ENCODE data around the gene CAPN11. TPM values are rescaled to one million over a fixed set of nuclear protein-coding genes. Genes with fewer than 3 reads are reported as not detected.
"Not testable (repeated sequence)": the region's sequence is repeated elsewhere in the genome, so short reads cannot be mapped to it uniquely, and the experiment has no call there.

Gene CAPN11
- total RNA-seq, 1 experiment from 2014 or later: not detected

GRCh38 chr6:44180886-44181285 lies 22.3 kb downstream of the CAPN11 start:
- no peak overlapping the region for H3K9ac ChIP-seq (ENCODE audit: low read length)
- POLR2A ChIA-PET: no interaction called here
- H3K4me3 ChIP-seq (replicated peaks in 1 of 2; ENCODE audit: low read depth in 1 of 2, low read length in 2 of 2): no peak overlapping the region
- peaks cover 0 to 11% of the 10 kb centered on the region in 2 experiments; a peak in 1 of 4 replicates for H3K4me1 ChIP-seq (ENCODE audit: control insufficient read depth in 1 of 2, insufficient read depth in 2 of 2, low read length in 2 of 2)
- no peaks in the 10 kb centered on the region for H3K27me3 ChIP-seq (ENCODE audit: insufficient read depth, low read length)
- H3K79me2 ChIP-seq (ENCODE audit: insufficient read depth, low read length): no peaks in the 10 kb centered on the region
- TF ChIP-seq FOSL1 (IDR thresholded peaks at IDR 0.05; ENCODE audit: low read depth) (no peak), SRF (IDR thresholded peaks at IDR 0.05; ENCODE audit: low read depth) (no peak), POLR2AphosphoS5 (IDR thresholded peaks at IDR 0.05; ENCODE audit: low read depth, low read length) (no peak), RAD21 (IDR thresholded peaks at IDR 0.05; ENCODE audit: low read depth) (no peak), MAX (IDR thresholded peaks at IDR 0.05) (no peak), CBX3 (IDR thresholded peaks at IDR 0.05; ENCODE audit: low read depth) (no peak), ZFX (IDR thresholded peaks at IDR 0.05) (no peak), ELF1 (IDR thresholded peaks at IDR 0.05; ENCODE audit: borderline replicate concordance, low read depth) (no peak), ZBTB33 (IDR thresholded peaks at IDR 0.05; ENCODE audit: extremely low read depth, insufficient replicate concordance, low read length) (no peak), EZH2phosphoT487 (IDR thresholded peaks at IDR 0.05; ENCODE audit: borderline replicate concordance) (no peak)
- TF ChIP-seq, protein P1, sequence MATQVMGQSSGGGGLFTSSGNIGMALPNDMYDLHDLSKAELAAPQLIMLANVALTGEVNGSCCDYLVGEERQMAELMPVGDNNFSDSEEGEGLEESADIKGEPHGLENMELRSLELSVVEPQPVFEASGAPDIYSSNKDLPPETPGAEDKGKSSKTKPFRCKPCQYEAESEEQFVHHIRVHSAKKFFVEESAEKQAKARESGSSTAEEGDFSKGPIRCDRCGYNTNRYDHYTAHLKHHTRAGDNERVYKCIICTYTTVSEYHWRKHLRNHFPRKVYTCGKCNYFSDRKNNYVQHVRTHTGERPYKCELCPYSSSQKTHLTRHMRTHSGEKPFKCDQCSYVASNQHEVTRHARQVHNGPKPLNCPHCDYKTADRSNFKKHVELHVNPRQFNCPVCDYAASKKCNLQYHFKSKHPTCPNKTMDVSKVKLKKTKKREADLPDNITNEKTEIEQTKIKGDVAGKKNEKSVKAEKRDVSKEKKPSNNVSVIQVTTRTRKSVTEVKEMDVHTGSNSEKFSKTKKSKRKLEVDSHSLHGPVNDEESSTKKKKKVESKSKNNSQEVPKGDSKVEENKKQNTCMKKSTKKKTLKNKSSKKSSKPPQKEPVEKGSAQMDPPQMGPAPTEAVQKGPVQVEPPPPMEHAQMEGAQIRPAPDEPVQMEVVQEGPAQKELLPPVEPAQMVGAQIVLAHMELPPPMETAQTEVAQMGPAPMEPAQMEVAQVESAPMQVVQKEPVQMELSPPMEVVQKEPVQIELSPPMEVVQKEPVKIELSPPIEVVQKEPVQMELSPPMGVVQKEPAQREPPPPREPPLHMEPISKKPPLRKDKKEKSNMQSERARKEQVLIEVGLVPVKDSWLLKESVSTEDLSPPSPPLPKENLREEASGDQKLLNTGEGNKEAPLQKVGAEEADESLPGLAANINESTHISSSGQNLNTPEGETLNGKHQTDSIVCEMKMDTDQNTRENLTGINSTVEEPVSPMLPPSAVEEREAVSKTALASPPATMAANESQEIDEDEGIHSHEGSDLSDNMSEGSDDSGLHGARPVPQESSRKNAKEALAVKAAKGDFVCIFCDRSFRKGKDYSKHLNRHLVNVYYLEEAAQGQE (IDR thresholded peaks at IDR 0.05; ENCODE audit: low read depth): no peak
- TF ChIP-seq, protein P2, sequence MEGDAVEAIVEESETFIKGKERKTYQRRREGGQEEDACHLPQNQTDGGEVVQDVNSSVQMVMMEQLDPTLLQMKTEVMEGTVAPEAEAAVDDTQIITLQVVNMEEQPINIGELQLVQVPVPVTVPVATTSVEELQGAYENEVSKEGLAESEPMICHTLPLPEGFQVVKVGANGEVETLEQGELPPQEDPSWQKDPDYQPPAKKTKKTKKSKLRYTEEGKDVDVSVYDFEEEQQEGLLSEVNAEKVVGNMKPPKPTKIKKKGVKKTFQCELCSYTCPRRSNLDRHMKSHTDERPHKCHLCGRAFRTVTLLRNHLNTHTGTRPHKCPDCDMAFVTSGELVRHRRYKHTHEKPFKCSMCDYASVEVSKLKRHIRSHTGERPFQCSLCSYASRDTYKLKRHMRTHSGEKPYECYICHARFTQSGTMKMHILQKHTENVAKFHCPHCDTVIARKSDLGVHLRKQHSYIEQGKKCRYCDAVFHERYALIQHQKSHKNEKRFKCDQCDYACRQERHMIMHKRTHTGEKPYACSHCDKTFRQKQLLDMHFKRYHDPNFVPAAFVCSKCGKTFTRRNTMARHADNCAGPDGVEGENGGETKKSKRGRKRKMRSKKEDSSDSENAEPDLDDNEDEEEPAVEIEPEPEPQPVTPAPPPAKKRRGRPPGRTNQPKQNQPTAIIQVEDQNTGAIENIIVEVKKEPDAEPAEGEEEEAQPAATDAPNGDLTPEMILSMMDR (IDR thresholded peaks at IDR 0.05 in 2 of 3, conservative IDR thresholded peaks at IDR 0.05 in 1 of 3; ENCODE audit: borderline replicate concordance in 1 of 3, insufficient read depth in 1 of 3, low read depth in 2 of 3, low read length in 2 of 3): no peak
- H4K20me1 ChIP-seq (ENCODE audit: insufficient read depth): no peaks in the 10 kb centered on the region
- no peak for ATAC-seq
- no peak overlapping the region for H3K4me2 ChIP-seq (ENCODE audit: low read length)
- H2AFZ ChIP-seq (ENCODE audit: low read depth, low read length, poor library complexity, severe bottlenecking): no peak overlapping the region
- DNase-seq (ENCODE audit: low read depth, low spot score): no peak
- CTCF ChIA-PET: interaction anchor here (0.7 kb wide), 1 partner anchor 60 kb away, joined by 3 read pairs; no protein-coding TSS in a partner anchor
- no TSS peak for BruUV-seq (replicated peaks)
- RAD21 ChIA-PET (ENCODE audit: low non-redundant PET in 1 of 2, low total read pairs in 2 of 2, uncharacterized antibody in 2 of 2, unreplicated experiment in 2 of 2): no interaction called here
- H3K9me3 ChIP-seq (ENCODE audit: control insufficient read depth in 1 of 2, insufficient read depth in 1 of 2, low read depth in 1 of 2, low read length in 2 of 2): no peaks in the 10 kb centered on the region
- no peaks in the 10 kb centered on the region for H3K36me3 ChIP-seq (ENCODE audit: control insufficient read depth in 1 of 2, insufficient read depth in 2 of 2, low read length in 2 of 2)
- intact Hi-C loops (cut with micrococcal nuclease): no loop called here
- no peak overlapping the region for H3K27ac ChIP-seq (ENCODE audit: low read depth, low read length)
- no peaks in the 10 kb centered on the region for H3K9me2 ChIP-seq (ENCODE audit: insufficient read depth)

DNA sequence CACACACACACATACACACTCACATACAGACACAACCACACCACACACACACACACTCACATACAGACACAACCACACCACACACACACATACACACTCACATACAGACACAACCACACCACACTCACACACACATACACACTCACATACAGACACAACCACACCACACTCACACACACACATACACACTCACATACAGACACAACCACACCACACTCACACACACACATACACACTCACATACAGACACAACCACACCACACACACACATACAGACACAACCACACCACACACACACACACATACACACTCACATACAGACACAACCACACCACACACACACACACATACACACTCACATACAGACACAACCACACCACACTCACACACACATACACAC lies 23.2 kb downstream of the CAPN11 start:
- H3K79me2 ChIP-seq (ENCODE audit: insufficient read depth, low read length); BruUV-seq (replicated peaks); H3K4me2 ChIP-seq (ENCODE audit: low read length); ATAC-seq; H3K9ac ChIP-seq (ENCODE audit: low read length); H3K27me3 ChIP-seq (ENCODE audit: insufficient read depth, low read length); H3K27ac ChIP-seq (ENCODE audit: low read depth, low read length); H4K20me1 ChIP-seq (ENCODE audit: insufficient read depth); H3K4me3 ChIP-seq (replicated peaks in 1 of 2; ENCODE audit: low read depth in 1 of 2, low read length in 2 of 2); CTCF ChIA-PET; H3K9me2 ChIP-seq (ENCODE audit: insufficient read depth); H2AFZ ChIP-seq (ENCODE audit: low read depth, low read length, poor library complexity, severe bottlenecking); H3K9me3 ChIP-seq (ENCODE audit: control insufficient read depth in 1 of 2, insufficient read depth in 1 of 2, low read depth in 1 of 2, low read length in 2 of 2); DNase-seq (ENCODE audit: low read depth, low spot score); POLR2A ChIA-PET; intact Hi-C loops (cut with micrococcal nuclease); RAD21 ChIA-PET (ENCODE audit: low non-redundant PET in 1 of 2, low total read pairs in 2 of 2, uncharacterized antibody in 2 of 2, unreplicated experiment in 2 of 2); H3K36me3 ChIP-seq (ENCODE audit: control insufficient read depth in 1 of 2, insufficient read depth in 2 of 2, low read length in 2 of 2): not testable (repeated sequence)
- peaks cover 0 to 11% of the 10 kb centered on the region in 2 experiments; a peak in 1 of 4 replicates for H3K4me1 ChIP-seq (ENCODE audit: control insufficient read depth in 1 of 2, insufficient read depth in 2 of 2, low read length in 2 of 2)

Data from HCT116 (cell line).